ENCODE data around the gene GNG8. TPM values are rescaled to one million over a fixed set of nuclear protein-coding genes. Genes with fewer than 3 reads are reported as not detected.

The GNG8 gene
- 1 to 10 TPM; 1.5 to 8.5 (median 3.3) TPM for polyA plus RNA-seq (ENCODE audit: insufficient read length in 4 of 4)

DNA sequence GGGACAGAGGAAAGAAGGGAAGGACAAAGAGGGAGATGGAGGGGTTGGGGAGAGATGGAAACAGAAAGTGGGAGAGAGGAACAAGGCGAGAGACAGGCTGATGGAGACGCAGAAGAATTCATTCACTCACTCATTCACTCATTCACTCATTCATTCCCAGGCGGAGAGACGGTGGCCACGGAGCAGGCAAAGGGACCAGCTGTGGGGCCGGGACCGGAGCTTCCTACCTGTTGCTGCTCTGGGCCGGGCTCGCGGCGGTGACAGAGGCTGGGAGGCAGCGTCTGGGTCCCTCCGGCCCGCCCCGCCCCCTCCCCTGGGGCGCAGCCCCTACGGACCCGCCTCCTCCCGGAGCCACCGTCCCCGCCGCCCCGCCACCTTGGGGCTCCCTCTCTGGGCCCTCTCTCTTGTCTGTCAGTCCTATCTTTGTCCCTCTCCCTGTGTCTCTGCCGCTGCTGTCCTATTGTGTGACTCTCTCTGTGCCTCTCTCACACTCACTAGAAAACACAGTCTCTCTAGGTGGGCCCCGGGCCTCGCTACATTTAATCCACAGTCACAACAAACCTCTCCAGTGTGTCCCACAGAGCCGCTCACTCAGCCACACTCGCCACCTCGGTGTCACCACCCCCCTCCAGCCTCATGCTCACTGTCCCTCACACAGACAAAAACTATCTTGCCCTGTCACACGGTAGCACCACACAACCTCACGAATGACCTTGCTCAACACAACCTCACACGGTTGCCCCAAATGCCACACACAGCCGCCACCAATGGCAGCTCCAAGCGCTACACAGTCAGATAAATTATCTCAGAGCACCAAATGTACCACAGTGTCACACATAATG lies at the start of gene GNG8:
Gene GNG8 (minus strand): TSS at position 283 of the 842 bp plus-strand sequence. CDS start 1,520 bp downstream, outside the sequence.
- DNase-seq (ENCODE audit: low read depth in 4 of 4, low spot score in 3 of 4), result no peak

DNA sequence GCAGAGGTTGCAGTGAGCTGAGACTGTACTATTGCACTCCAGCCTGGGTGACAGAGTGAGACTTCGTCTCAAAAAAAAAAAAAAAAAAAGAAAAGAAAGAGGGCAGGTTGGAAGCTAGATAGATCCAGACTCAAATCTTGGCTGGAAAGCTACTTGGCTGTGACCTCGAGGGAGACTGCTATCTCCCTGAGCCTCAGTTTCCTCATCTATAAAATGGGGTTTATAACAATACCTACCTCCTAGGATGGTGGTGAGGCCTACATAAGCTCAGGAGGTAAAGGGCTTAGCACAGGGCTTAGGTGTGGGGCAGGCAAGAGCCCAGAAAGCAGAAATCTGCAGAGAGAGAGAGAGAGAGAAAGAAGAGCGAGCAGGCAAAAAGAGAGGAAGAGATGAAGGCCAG lies 49.2 kb upstream of the GNG8 start:
- DNase-seq (ENCODE audit: low read depth in 4 of 4, low spot score in 3 of 4), result no peak

DNA sequence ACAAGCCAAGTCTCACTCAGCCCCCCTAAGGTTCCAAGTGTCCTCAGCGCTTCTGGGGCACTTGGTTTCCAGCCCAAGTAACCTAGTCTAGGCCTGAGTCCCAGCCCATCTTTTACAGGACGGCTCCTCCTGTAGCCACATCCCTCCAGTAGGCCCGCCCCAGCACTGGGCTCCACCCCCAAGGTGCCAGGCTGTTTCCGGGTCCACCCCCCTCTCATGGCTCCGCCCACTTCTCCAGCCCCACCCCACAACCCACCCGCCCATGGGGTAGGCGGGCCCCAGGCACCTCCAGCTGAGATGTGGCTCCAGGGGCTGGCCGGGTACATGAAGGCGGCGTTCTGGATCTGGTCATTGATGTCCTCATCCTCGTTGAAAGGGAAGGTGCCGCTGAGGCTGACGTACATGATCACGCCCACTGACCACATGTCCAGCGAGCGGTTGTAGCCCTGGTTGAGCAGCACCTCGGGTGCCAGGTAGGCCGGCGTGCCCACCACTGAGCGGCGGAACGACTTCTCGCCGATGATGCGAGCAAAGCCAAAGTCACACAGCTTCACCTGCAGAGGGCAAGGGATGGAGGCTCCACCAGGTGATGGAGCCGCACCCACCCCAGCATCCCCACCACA lies 42.2 kb upstream of the GNG8 start:
- DNase-seq (ENCODE audit: low read depth in 4 of 4, low spot score in 3 of 4), result no peak

DNA sequence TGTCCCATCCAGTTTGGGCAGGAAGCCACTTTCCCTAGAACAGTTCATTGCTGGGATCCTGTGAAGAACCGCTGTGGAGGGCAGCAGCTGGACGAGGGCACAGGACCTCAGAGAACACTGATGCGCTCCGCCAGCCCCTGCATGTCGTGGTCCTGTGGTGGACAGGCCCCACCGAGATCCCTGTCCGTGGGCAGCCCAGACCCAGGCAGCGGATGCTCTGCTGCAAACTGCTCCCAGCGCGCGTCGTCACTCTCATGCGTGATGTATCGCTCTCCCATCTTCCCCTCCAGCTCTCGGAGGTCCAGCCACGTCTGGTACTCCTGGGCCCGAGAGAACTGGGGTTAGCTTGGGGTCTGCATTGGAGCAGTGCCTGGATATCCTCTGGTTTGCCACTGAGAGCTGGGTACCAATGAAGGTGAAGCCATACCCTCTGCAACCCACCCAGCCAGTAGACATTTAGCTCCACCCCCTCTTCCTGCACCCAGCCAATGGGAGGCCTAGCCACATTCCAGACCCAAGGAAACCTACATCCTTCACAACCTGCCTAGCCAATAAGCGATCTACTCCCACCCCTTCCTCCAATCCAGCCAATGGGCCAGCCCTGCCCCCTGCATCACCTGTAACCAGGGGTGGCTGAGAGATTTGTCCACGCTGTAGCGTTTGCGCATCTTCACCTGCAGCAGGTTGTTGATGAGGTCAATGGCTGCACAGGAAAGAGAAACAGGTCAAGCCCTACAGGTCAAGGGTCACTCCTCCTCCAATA lies 38.6 kb upstream of the GNG8 start:
- no peak for DNase-seq (ENCODE audit: low read depth in 4 of 4, low spot score in 3 of 4)

DNA sequence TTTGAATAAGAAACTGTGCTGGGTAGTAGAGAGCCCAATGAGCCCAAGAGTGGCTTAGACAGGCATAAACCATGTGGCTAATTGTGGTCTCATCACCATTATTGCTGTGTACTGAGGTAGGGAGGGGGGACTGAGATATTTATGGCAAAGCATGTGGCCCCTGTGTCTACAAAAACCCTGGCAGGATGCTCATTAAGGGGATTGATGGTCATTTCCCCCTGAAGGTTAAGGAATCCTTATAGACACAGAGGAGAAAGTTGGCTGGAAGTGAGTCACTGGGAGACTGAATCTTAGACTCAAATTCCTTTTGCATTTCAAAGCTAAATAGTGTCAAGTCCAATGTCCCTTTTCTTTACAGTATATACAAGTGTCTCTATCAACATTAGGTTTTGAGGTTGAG lies 34.8 kb upstream of the GNG8 start:
- no peak for DNase-seq (ENCODE audit: low read depth in 4 of 4, low spot score in 3 of 4)

DNA sequence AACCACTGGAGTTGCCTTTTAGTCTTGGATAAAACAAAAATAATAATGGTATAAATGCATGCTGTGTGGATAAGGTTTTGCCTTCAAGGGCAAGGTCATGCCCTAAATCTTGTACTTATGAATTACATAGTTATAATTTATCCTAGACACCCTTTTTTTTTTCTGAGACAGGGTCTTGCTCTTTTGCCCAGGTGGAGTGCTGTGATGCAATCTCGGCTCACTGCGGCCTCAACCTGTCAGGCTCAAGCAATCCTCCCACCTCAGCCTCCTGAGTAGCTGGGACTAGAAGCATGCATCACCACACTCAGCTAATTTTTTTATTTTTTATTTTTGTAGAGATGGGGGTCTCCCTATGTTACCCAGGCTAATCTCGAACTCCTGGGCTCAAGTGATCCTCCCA lies 32.7 kb upstream of the GNG8 start:
- DNase-seq (ENCODE audit: low read depth in 4 of 4, low spot score in 3 of 4), result no peak

DNA sequence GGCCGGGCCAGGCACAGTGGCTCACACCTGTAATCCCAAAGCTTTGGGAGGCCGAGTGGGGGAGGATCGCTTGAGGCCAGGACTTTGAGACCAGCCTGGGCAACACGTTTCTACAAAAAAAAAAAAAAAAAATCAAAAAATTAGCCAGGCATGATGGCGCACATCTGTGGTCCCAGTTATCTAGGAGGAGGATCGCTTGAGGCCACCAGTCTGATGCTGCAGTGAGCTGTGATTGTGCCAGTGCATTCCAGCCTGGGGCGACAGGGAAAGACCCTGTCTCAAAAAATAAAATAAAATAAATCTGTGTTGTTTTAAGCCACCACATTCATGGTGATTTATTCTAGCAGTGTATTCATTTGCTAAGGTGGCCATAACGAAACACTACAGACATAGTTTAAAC lies 29.1 kb upstream of the GNG8 start:
- DNase-seq (ENCODE audit: low read depth in 4 of 4, low spot score in 3 of 4), result no peak

DNA sequence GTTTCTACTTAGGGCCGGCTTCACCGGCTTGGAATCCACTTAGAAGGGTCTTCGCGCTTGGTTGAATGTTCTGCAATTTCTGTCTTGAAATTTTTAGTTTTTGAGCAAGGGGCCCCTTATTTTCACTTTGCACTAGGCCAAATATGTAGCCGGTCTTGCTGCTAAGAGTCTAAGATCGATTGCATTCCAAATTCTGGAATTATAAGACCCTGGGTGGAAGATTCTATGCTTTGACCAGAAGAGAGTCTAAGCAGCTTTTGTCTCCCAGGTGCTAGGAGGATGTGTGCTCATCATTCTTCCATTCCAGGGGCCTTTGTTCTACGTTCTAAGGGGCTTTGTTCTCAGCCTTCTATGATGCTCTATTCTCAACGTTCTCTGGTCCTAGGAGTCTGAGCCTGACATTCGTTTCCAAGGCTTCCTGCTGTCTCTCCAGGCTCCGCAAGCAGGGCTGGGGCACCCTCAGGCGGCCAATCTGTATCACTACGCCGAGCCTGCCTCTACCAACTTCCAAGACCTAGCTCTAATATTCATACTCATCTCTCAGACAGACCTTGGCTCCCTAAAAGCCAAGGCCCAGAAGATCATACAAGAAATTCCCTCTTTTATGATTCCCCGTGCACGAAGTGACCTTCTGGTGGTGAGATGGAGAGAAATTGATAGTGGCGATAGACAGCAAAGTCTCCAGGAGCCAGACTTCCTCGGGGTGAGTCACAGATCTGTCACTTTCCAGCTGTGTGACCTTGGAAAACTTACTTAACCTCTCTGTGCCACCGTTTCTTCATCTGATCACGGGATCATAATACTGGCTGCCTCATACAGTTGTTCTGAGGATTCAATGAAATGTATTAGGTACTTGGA lies 26.0 kb upstream of the GNG8 start:
- peak in 3 of 4 donors; percentile 58 to 62 (median 60) for DNase-seq (ENCODE audit: low read depth in 4 of 4, low spot score in 3 of 4)

DNA sequence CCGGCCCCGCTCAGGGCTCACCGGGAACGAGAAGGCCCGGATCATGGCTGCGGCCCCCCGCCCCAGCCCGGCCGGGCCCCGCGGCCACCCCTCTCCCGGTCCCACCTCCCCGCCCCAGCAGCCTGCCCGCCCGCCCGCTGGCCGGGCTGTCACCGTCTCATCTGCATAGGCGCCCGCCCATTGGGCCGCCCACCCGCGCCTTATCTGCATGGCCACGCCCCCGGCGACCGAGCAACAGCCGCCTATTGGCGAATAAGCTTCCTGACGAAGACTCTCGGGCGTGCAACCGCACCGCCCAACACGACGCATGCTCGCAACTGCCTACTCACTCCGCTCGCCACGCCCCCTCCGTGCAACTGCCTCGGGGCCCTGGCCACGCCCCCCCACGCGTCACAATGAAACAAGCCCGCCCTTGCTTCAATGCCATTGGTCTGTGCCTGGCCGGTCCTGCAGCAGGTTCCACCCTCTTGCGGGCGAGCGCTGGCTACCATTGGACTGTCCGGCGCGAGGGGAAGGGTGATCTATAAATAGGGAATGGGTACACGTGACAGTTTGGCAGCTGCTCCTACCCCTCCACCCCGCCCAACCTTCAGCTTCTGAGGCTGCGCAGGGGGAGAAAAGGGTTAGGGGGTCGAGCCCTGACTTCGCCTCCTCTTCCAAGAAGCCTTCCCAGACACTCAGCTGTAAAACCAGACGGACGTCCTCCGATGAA lies 25.2 kb upstream of the GNG8 start, which contains the start of gene DACT3:
Gene DACT3 (minus strand): TSS at position 163 of the 712 bp plus-strand sequence. CDS start 118 bp downstream, at position 45.
- peak; percentile 99 for DNase-seq (ENCODE audit: low read depth in 4 of 4, low spot score in 3 of 4)

DNA sequence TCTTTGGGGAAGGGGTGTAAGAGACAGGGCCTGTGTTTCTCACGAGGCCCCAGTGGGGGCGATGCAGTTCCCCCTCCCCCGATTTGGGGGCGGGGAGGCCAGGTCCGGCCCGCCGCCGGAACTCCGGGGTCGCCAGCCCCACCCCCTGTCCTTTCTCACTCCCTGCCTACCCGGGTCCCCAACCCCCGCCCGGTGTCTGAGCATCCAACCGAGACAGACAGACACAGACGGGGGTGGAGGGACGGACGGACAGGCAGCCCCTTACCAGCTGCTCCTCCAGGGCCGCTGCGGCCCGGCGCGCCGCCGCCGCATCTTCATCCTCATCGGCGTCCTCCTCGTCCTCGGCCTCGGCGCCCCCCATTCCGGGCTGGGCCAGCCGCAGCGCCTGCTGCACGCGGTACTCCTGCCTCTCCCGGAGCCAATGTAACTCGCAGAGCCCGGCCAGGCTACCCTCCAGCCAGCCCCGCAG lies 24.6 kb upstream of the GNG8 start:
- no peak for DNase-seq (ENCODE audit: low read depth in 4 of 4, low spot score in 3 of 4)

DNA sequence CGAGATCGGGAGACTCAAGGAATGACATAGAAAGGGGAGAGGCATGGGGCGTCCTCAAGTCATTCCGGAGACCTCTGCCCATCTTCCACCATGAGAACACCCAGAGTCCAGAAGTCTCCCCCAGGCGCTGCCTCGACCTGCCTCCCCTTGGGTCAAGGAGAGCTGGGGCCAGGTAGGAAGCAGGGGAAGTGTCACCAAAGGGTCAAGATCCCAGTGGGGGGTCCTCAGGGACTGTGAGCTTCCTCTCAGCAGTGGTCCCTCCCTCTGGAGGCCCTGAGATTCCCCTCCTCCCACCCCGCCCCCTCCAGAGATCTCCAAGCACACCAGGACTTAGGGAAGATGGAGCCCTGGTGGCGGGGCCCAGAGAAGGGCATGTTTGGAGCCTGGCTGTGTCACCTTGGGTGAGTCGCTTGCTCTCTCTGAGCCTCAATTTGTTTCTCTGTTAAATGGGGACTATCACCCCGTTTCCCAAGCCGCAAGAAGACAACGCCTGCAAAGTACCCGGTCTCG lies 24.1 kb upstream of the GNG8 start:
- DNase-seq (ENCODE audit: low read depth in 4 of 4, low spot score in 3 of 4), result peak in 2 of 4 donors; percentile 44 to 59

DNA sequence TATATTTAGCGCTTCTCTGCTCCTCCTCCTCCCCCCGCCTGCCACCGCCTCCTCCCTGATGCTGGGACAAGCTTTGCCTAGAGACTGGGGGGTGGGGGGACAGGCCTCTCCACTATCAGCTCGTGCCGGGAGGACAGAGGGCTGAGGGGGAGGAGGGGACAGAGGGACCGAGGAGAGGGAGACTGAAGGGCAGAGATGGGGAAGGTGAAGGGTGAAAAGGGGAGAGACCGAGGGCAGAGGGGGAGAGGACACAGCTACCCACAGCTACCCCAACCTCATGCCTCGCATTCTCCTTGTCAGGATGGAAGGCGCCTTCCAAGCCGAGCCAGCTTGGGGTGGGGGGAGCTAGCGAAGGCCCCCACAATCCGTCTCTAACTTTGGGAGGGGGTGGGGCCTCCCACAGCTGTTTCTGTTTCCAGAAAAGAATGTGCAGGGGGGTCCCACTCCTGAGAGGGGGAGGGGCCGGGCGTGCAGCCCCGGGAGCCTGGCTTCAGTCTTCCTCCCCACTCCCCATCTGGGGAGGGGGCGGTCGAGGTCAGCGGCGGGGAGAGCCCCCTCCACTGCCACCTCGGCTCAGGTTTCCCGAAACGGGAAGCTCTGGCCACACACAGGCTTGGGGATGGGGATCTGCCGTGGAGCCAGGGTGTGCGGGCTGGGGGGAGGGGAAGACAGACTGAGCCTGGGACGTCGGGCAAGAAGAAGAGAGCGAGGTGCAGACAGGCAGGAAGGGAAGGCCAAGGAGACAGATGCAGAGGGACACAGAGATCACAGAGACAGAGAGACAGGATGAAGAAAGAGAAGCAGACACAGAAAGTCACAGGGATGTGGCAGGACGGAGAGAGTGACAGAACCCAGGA lies 23.4 kb upstream of the GNG8 start:
- DNase-seq (ENCODE audit: low read depth in 4 of 4, low spot score in 3 of 4), result peak in 3 of 4 donors; percentile 36 to 63 (median 40)

DNA sequence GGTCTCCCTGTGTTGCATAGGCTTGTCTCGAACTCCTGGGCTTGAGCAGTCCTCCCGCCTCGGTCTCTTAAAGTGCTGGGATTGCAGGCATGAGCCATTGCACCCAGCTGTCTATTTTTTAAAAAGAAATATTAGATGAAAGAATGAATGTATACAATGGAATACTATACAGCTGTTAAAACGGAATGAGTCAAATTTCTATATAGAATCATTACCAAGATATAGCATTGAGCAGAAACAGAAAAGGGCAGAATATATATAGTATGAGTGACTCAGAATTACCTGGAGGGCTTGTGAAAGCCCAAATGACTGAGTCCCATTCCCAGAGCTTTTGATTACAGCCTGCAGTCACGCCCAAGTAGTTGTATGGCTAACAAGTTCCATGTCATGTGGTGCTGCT lies 20.5 kb upstream of the GNG8 start:
- no peak for DNase-seq (ENCODE audit: low read depth in 4 of 4, low spot score in 3 of 4)

DNA sequence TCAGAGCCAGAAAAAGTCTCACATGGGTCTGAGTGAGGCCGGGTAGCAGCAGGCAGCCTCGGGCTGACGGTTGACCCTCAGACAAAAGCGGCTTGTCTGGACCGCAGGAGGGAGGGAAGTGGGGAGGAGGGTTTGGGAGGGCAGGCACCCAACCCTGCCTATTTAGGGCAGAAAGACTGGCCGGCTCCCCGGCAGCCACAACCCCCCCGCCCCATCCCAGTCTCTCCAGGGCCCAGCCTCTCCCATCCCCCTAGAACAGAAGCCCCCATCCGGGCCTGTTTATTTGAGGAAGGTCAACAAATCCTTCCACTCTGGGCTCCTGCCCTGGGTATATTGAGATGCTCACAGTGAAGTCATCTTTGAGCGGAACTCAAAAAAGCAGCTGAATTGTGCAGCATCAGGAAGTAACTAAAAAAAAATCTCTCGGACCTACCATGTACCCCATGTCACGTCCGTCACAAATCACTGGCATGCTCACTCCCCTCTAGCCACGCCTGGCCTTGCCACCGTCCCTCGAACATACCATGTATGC lies 18.7 kb upstream of the GNG8 start:
- DNase-seq (ENCODE audit: low read depth in 4 of 4, low spot score in 3 of 4), result no peak

DNA sequence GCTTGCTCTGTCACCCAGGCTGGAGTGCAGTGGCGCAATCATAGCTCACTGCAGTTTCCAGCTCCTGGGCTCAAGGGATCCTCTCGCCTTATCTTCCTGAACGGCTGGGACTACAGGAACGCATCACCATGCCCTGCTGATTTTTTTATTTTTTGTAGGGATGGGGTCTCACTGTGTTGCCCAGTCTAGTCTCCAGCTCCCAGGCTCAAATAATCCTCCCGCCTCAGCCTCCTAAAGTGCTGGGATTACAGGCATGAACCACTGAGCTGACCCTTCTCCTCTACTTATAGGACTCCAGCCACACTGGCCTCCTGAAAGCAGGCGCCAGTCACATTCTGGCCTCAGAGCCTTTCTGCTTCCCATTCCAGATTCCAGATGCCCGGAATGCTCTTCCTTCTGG lies 14.4 kb upstream of the GNG8 start:
- DNase-seq (ENCODE audit: low read depth in 4 of 4, low spot score in 3 of 4), result no peak

DNA sequence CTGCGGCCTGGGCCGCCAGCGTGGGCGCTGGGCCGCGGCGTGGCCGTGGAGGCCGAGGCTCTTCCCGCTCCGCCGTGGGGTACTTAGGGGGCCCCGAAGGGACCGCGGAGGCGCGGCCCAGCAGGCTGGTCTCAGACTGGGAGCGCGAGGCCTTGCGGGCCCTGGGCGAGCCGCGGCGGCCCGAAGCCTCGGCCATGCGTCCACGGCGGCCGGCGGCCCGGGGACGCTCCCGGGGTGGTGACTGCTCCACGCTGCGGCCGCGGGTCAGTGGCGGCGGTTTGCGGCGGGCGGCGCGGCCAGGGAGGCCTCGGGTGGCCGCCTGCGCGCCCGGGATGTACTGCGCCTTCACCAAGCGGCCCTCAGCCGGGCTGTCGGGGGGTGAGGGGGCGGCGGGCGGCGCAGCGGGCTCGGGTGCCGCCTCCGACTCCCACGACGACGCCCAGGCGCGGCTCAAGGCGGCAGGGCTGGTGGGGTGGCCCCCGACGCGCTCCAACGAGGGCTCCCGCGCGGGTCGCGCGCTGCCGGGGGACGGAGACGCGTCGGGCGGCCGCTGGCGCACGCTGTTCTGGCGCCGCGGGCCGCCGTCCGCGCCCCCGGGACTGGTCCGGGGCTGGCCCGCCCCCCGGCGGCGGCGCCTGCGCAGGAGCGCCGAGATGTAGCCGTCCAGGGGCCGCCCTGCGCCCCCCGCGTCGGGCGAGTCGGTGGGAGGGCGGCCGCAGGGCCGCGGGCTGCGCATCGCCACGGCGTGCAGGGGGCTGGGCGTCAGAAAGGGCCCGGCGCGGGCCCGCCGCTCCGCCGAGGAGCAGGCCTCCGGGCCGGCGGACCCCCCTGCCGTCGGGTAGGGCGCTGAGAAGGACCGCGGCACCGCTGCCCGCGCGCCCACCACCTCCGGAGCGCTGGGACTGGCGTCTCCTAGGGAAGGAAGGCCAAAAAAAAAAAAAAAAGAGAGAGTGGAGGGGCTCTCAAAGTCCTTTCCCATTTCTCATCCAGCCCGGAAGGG lies 13.3 kb upstream of the GNG8 start:
- DNase-seq (ENCODE audit: low read depth in 4 of 4, low spot score in 3 of 4), result no peak
